GM12874 (cell line): ENCODE results near the gene RAB26.

Experiments
- CTCF ChIP-seq: IDR thresholded peaks from 2 replicates; pipeline ENCODE4 v1.5.1; 2011; ENCODE audit warnings: low read depth, mild to moderate bottlenecking, control low read depth, low read length, moderate library complexity; ENCODE audit not compliant: insufficient read depth

The RAB26 gene

GRCh38 chr16:2195322-2196161 lies 47.1 kb downstream of the RAB26 start:
- no peak for TF ChIP-seq CTCF

GRCh38 chr16:2196162-2196980 lies 47.9 kb downstream of the RAB26 start, which contains the start of gene CASKIN1:
Gene CASKIN1, minus strand, starts transcription at chr16:2196605. Its CDS starts 173 bp downstream, at chr16:2196432.
- TF ChIP-seq CTCF = no peak

- no peak for TF ChIP-seq CTCF
These were observed 48.6 kb downstream of the RAB26 start for GRCh38 chr16:2196981-2197511.

GRCh38 chr16:2197765-2198164 lies 49.3 kb downstream of the RAB26 start:
- no peak for TF ChIP-seq CTCF

GRCh38 chr16:2198283-2198682 lies 49.9 kb downstream of the RAB26 start:
- no peak for TF ChIP-seq CTCF

GRCh38 chr16:2199095-2199494 lies 50.7 kb downstream of the RAB26 start:
- no peak for TF ChIP-seq CTCF

GRCh38 chr16:2199621-2200139 lies 51.3 kb downstream of the RAB26 start:
- TF ChIP-seq CTCF = no peak
